SK-N-MC (cell line): ENCODE results near the gene TEPSIN.

Source experiments
- EZH2 ChIP-seq: fragments of 200-600 bp; sonication (generic); IDR thresholded peaks from one replicate; pipeline ENCODE4 v1.6.1; 2017; ENCODE audit warnings: antibody characterized with exemption
- FOXP2 ChIP-seq: optimal IDR thresholded peaks from 2 replicates; pipeline ENCODE3; 2011; ENCODE audit warnings: mild to moderate bottlenecking, moderate library complexity; ENCODE audit not compliant: insufficient read depth; ENCODE audit errors: extremely low read length, control extremely low read depth
- POLR2AphosphoS5 ChIP-seq: IDR thresholded peaks from 2 replicates; pipeline ENCODE4 v1.6.1; 2012; ENCODE audit warnings: mild to moderate bottlenecking, low read depth, low read length, borderline replicate concordance

DNA sequence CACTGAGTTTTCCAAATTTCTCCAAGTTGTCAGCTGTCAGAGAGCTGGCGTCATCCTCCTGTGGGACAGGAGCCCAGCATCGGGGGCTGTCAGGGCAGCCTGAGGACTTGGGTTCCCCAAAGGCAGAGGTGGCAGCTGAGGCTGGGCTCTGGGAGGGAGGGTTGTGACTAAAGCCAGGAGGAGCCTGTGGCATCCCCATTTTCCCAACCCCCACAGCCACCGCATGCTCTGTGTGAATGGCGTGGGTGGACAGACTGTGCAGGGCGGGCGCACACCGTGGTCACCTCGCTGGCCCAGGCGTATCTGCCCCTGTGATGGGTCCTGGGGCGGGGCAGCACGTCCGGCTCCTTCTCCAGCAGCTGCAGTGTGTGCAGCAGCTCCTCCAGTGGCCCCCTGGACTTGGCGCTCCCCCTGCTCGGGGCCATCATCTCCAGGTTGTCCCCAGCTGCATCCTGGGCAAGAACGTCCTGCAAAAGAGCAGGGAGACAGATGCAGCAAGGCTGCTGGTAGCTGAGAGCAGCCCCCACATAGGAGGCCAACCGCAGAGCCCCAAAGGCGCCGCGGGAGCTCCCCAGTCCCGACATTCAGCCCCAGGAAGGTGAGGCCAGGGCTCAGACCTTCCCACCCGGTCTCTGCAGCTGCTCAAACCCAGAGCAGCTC, 40.9 kb downstream of the TEPSIN start:
- TF ChIP-seq POLR2AphosphoS5 (no peak), EZH2 (no peak), FOXP2 (no peak)
